Spleen (tissue), 11 donors: ENCODE results near the gene NFATC1. TPM values are rescaled to one million over a fixed set of nuclear protein-coding genes. Genes with fewer than 3 reads are reported as not detected.

Experiments
- DNase-seq: peaks from one replicate; pipeline ENCODE4 v3.0.0-alpha.2; 2020
- H3K27ac ChIP-seq, 8 donors: fragments of 200-600 bp; sonication (generic) in 7 of 8; 1 replicate in 4 of 8; 2 replicates in 4 of 8; pipeline versions ENCODE4 v1.5.0 to v1.8.0; 2016 to 2021; ENCODE audit warnings: inconsistent platforms in 4 of 8, mild to moderate bottlenecking in 4 of 8, moderate library complexity in 1 of 8
- H3K27me3 ChIP-seq, 7 donors: fragments of 200-600 bp; sonication (generic) in 6 of 7; replicated peaks in 1 of 7; 1 replicate in 4 of 7; 2 replicates in 3 of 7; pipeline versions ENCODE4 v1.5.0 to v1.8.0; 2016 to 2021; ENCODE audit warnings: inconsistent platforms in 3 of 7, mild to moderate bottlenecking in 1 of 7
- H3K36me3 ChIP-seq, 6 donors: fragments of 200-600 bp; sonication (generic) in 5 of 6; 1 replicate in 4 of 6; 2 replicates in 2 of 6; pipeline versions ENCODE4 v1.5.0 to v1.8.0; 2016 to 2021; ENCODE audit warnings: inconsistent platforms in 2 of 6
- H3K4me1 ChIP-seq, 6 donors: fragments of 200-600 bp; sonication (generic) in 5 of 6; 1 replicate in 3 of 6; 2 replicates in 3 of 6; pipeline versions ENCODE4 v1.5.0 to v1.8.0; 2016 to 2021; ENCODE audit warnings: inconsistent platforms in 3 of 6
- H3K4me3 ChIP-seq, 8 donors: fragments of 200-600 bp; sonication (generic) in 7 of 8; 1 replicate in 4 of 8; 2 replicates in 4 of 8; pipeline versions ENCODE4 v1.5.0 to v1.8.0; 2016 to 2021; ENCODE audit warnings: inconsistent platforms in 4 of 8, mild to moderate bottlenecking in 4 of 8, moderate library complexity in 2 of 8
- H3K9me3 ChIP-seq, 8 donors: fragments of 200-600 bp; sonication (generic) in 7 of 8; 1 replicate in 4 of 8; 2 replicates in 4 of 8; pipeline versions ENCODE4 v1.5.0 to v1.8.0; 2016 to 2021; ENCODE audit warnings: inconsistent platforms in 4 of 8
- POLR2A ChIP-seq, 3 donors: fragments of 450-650 bp; IDR thresholded peaks; one replicate each; pipeline ENCODE4 v1.5.1; 2017; ENCODE audit warnings: antibody characterized with exemption in 3 of 3, mild to moderate bottlenecking in 1 of 3
- POLR2AphosphoS5 ChIP-seq, 3 donors: sonication (generic); formaldehyde crosslinking; IDR thresholded peaks; one replicate each; pipeline ENCODE4 v1.5.1; 2017; ENCODE audit warnings: antibody characterized with exemption in 3 of 3
- WGBS, 5 donors: extraction: QIAGEN DNeasy Blood & Tissue Kit in 3 of 5; methylation state at CpG; one replicate each; pipeline versions ENCODE4 v1.1.5 to v1.1.7; 2013 to 2018; 5-methylcytosine and 5-hydroxymethylcytosine counted together
- intact Hi-C: fragments of 100-400 bp; cut with DNase I; formaldehyde crosslinking; loops from one replicate; pipeline ENCODE4 v1.15.0; 2023; ENCODE audit warnings: low total_unique reads
- polyA plus RNA-seq, 3 donors: library from polyadenylated mRNA; stranded (reverse); fragments of 200-250 nt; gene quantifications; one replicate each; pipeline ENCODE4 v1.2.1, GENCODE V29; 2013
- total RNA-seq, 7 donors: library from RNA; depleted of rRNA in 3 of 7; stranded (reverse); fragments of >200 nt in 3 of 7; fragmentation: NEBNext Ultra II Directional in 4 of 7; extraction: Animal tissue kit (Norgen Biotek cat#: 25700) in 4 of 7; gene quantifications; one replicate each; pipeline versions ENCODE4 v1.1.0 to v1.2.1, GENCODE V29; 2016 to 2021
- TF ChIP-seq, protein P1 (sequence below), 11 experiments: fragments of 200-600 bp in 7 of 11; fragments of 450-650 bp in 4 of 11; sonication (generic) in 4 of 11; IDR thresholded peaks in 8 of 11; conservative IDR thresholded peaks in 3 of 11; 1 replicate in 7 of 11; 2 replicates in 4 of 11; pipeline versions ENCODE4 v1.4.0 to v1.8.0; 2016 to 2021; ENCODE audit warnings: antibody characterized with exemption in 11 of 11, inconsistent platforms in 4 of 11, mild to moderate bottlenecking in 1 of 11
- donor health status: healthy with polysubstance abuse.
- donor health status: DM: no; HTN: no; CAD: no; lungs with moderate emphysema.
- donor health status: DM: no; HTN: no; CAD: no.
- donor health status: Bipolar disorder and iron deficiency.
- donor health status: healthy.
- donor health status: DM: no; HTN: no; CAD: no.
- donor health status: DM: yes; HTN: yes; CAD: no.

Gene NFATC1
- total and polyA plus RNA-seq, 10 donors, result 20.7 to 64.9 (median 47.4) TPM

DNA sequence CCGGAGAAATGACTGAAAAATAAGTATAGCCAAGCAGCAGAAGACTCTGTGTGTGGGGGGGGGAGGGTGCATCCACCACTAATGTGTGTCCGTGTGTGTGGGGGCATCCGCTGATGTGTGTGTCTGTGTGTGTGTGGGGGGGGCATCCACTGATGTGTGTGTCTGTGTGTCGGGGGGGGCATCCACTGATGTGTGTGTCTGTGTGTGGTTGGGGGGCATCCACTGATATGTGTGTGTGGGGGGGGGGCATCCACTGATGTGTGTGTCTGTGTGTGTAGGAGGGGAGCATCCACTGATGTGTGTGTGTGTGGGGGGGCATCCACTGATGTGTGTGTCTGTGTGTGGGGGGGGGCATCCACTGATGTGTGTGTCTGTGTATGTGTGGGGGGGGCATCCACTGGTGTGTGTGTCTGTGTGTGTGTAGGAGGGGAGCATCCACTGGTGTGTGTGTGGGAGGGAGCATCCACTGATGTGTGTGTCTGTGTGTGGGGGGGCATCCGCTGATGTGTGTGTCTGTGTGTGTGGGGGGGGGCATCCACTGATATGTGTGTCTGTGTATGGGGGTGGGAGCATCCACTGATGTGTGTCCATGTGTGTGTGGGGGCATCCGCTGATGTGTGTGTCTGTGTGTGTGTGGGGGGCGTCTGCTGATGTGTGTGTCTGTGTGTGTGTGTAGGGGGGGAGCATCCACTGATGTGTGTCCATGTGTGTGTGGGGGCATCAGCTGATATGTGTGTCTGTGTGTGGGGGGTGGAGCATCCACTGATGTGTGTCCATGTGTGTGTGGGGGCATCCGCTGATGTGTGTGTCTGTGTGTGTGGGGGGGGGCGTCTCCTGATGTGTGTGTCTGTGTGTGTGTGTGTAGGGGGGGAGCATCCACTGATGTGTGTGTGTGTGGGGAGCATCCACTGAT is 125.0 kb downstream of the NFATC1 start:
- H3K4me1 ChIP-seq, result peaks cover 16 to 81% (median 59%) of the 10 kb centered on the region in 6 donors
- TF ChIP-seq POLR2AphosphoS5 (IDR thresholded peaks at IDR 0.05), result no peak
- TF ChIP-seq POLR2A (IDR thresholded peaks at IDR 0.05), result no peak
- TF ChIP-seq, protein P1, sequence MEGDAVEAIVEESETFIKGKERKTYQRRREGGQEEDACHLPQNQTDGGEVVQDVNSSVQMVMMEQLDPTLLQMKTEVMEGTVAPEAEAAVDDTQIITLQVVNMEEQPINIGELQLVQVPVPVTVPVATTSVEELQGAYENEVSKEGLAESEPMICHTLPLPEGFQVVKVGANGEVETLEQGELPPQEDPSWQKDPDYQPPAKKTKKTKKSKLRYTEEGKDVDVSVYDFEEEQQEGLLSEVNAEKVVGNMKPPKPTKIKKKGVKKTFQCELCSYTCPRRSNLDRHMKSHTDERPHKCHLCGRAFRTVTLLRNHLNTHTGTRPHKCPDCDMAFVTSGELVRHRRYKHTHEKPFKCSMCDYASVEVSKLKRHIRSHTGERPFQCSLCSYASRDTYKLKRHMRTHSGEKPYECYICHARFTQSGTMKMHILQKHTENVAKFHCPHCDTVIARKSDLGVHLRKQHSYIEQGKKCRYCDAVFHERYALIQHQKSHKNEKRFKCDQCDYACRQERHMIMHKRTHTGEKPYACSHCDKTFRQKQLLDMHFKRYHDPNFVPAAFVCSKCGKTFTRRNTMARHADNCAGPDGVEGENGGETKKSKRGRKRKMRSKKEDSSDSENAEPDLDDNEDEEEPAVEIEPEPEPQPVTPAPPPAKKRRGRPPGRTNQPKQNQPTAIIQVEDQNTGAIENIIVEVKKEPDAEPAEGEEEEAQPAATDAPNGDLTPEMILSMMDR (IDR thresholded peaks at IDR 0.05 in 8 of 11, conservative IDR thresholded peaks at IDR 0.05 in 3 of 11), result no peak
- H3K27me3 ChIP-seq, result no peaks in the 10 kb centered on the region
- H3K27ac ChIP-seq, result peak overlapping the region in 3 of 8 donors; percentile 34 to 46 (median 40)
- intact Hi-C loops, result no loop called here
- H3K4me3 ChIP-seq, result peak overlapping the region in 1 of 8 donors; percentile 46
- no peaks in the 10 kb centered on the region for H3K9me3 ChIP-seq
- WGBS, 5 donors, result 40 to 73% (median 57%) methylated on average over 4 to 9 of the region's 9 CpGs
- H3K36me3 ChIP-seq, result peaks cover 0 to 7% (median 0%) of the 10 kb centered on the region in 6 donors
- DNase-seq, result no peak

DNA sequence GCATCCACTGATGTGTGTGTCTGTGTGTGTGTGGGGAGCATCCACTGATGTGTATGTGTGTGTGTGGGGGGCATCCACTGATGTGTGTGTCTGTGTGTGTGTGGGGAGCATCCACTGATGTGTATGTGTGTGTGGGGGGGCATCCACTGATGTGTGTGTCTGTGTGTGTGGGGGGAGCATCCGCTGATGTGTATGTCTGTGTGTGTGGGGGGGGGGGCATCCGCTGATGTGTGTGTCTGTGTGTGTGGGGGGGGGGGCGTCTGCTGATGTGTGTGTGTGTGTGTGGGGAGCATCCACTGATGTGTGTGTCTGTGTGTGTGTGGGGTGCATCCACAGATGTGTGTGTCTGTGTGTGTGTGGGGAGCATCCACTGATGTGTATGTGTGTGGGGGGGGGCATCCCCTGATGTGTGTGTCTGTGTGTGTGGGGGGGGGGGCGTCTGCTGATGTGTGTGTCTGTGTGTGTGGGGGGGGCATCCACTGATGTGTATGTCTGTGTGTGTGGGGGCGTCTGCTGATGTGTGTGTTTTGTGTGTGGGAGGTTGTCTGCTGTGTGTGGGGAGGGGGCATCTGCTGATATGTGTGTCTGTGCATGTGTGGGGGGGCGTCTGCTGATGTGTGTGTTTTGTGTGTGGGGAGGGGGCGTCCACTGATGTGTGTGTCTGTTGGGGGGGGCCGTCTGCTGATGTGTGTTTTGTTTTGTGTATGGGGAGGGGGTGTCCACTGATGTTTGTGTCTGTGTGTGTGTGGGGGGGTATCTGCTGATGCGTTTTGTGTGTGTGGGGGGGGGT is 125.9 kb downstream of the NFATC1 start:
- WGBS, 5 donors, result 57 to 83% (median 65%) methylated on average over 5 to 9 of the region's 9 CpGs
- Histone ChIP-seq H3K27me3 (no peaks in the 10 kb centered on the region), H3K9me3 (no peaks in the 10 kb centered on the region), H3K27ac (peak overlapping the region in 4 of 8 donors; percentile 85 to 95 (median 88)), H3K4me1 (peaks cover 16 to 81% (median 62%) of the 10 kb centered on the region in 6 donors), H3K4me3 (no peak overlapping the region), H3K36me3 (peaks cover 0 to 7% (median 0%) of the 10 kb centered on the region in 6 donors)
- intact Hi-C loops, result no loop called here
- TF ChIP-seq POLR2AphosphoS5 (IDR thresholded peaks at IDR 0.05), result no peak
- TF ChIP-seq, protein P1 (IDR thresholded peaks at IDR 0.05 in 8 of 11, conservative IDR thresholded peaks at IDR 0.05 in 3 of 11), result no peak
- TF ChIP-seq POLR2A (IDR thresholded peaks at IDR 0.05), result no peak
- DNase-seq, result no peak

DNA sequence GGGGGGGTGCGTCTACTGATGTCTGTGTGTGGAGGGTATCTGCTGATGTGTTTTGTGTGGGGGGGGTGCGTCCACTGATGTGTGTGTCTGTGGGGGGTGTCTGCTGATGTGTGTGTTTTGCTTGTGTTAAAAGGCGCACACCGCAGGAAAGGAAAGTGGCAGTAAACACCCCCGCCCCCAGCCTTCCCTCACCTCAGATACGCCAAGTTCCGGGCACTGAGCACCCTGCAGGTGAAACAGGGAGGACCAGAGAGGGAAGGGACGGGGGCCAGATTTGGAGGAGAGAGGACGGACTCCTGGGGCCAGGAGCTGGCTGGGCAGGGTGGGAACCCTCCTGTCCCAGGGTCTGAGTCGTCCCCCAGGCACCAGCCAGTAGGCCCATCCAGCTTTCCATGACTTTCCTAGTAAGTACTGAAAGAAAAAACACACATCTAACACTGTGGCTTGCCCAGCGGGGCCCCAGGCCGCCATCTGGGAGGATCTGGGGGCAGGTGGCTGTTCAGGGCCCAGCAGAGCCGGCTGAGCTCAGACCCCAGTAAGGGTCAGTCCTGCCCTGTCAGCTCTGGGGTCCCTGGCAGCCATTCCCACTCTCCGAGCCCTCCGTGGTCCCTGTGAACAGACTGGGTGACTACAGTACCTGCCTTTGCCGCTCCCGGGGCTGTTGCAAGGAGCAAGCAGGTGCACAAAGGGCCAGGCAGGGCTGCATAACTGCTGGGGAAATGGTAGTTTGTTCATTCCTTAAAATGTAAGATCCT is 126.9 kb downstream of the NFATC1 start:
- Histone ChIP-seq H3K27me3 (no peaks in the 10 kb centered on the region), H3K9me3 (no peaks in the 10 kb centered on the region), H3K4me1 (peaks cover 12 to 76% (median 55%) of the 10 kb centered on the region in 6 donors), H3K4me3 (peak overlapping the region in 3 of 8 donors; percentile 2 to 61 (median 13)), H3K27ac (peak overlapping the region; percentile 63 to 95 (median 84)), H3K36me3 (peaks cover 0 to 16% (median 5%) of the 10 kb centered on the region in 6 donors)
- WGBS, 5 donors, result 66 to 79% (median 73%) methylated on average over 17 of the region's 17 CpGs
- intact Hi-C loops, result no loop called here
- DNase-seq, result peak; percentile 84
- TF ChIP-seq POLR2AphosphoS5 (IDR thresholded peaks at IDR 0.05) (peak; percentile 18 to 43 (median 37)), POLR2A (IDR thresholded peaks at IDR 0.05) (no peak)
- TF ChIP-seq, protein P1 (IDR thresholded peaks at IDR 0.05 in 8 of 11, conservative IDR thresholded peaks at IDR 0.05 in 3 of 11), result no peak
